HS-5 (cell line): ENCODE measurements around the gene BCAS1.

Experiments
- DNase-seq: peaks from one replicate; pipeline ENCODE4 v3.0.0-alpha.2; 2012; ENCODE audit warnings: low read depth

Gene BCAS1

GRCh38 chr20:53923566-53924369 is 146.6 kb downstream of the BCAS1 start:
- no peak for DNase-seq

DNA sequence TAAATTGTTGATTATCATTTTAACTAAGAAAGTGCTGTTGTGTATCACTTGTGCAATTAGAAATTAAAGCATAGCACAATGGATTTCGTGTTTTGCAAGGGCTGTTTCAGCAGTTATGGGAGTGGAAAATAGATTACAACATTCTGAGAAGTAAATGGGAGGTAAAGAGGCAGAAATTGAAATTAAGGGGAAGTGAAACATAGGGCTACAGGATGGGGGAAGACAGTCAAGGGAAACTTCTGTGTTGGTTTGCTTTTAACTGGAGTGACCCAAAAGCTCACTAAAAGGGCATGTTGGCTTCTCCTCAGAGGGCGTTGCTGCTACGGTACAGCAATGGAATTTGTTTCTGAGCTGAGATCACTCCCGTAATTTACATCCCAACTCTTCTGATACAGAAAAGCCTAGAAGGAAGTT is 147.5 kb downstream of the BCAS1 start:
- DNase-seq, result no peak

- no peak for DNase-seq
Measured at GRCh38 chr20:53921443-53921973, 148.9 kb downstream of the BCAS1 start.

GRCh38 chr20:53920647-53921245 is 149.6 kb downstream of the BCAS1 start:
- no peak for DNase-seq

- no peak for DNase-seq
Measured at GRCh38 chr20:53919886-53920285, 150.5 kb downstream of the BCAS1 start.

GRCh38 chr20:53918949-53919361 is 151.4 kb downstream of the BCAS1 start:
- no peak for DNase-seq

DNA sequence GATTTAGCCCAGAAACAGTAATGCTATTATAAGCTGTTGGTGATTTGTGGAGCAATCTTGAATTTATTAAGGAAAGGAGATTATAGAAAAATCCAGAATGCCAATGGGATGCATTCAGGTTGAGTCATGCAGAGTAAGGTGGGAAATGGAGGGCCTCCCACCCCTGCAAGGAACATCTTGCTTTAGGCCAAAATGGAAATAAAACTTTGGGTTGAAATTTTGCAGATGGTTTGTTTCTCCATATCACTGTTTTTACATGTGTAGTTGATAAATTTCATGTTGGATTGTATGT is 152.4 kb downstream of the BCAS1 start:
- no peak for DNase-seq

DNA sequence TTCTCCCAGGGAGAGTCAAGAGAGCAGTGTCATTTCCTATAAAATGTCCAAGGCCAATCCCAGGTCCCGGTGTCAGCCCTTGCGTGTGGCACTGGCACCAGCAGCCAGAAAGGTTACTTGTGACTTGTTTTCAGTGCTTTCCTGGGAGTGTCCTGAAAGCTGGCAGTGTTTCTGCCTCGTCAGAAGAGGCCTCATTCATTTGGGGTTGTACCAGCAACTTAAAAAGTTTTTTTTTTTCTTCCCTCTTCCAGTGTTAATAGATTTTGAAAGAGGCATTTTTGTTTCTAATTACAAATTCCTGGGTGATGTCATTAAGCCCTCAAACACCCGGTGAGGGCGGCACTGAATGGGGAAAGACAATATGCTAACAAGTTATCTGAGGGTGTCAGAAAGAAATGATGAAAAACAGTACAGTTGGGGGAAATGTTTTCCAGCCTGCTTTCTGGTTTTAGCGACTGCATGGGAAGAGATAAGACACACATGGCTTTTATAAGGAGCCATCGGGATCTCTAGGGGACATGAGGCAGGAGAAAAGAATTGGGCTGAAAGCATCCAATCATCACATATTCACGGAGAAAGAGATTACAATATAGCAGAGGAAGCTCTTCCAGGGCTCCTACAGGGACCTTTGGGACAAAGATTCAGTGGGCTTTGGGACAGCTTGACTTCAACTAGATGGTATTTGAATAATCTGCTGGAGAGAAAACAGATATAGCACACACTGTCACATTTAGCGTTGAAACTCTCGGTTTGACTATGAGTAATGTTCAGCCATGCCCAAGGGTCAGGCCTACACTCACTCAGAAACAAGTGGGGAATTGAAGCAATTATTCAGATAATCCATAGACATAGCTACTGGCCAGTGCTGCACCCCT is 153.0 kb downstream of the BCAS1 start:
- DNase-seq, result peak; percentile 100

DNA sequence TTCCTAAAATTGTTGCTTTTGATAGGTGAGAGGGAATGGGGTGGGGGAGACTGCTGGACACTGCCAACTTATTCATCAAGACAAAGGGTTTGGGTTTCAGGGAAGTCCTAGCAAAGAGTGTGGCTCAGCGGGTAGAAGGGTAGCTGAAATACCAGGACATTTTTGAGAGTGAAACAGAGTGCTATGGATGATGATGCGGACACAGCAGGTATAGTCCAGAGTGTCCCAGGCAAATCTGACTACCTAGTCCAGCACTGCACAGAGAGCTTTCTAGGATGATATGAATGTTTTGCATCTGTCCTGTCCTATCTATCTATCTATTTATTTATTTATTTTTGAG is 154.3 kb downstream of the BCAS1 start:
- DNase-seq, result no peak

GRCh38 chr20:53915446-53916172 is 154.8 kb downstream of the BCAS1 start:
- peak; percentile 100 for DNase-seq

DNA sequence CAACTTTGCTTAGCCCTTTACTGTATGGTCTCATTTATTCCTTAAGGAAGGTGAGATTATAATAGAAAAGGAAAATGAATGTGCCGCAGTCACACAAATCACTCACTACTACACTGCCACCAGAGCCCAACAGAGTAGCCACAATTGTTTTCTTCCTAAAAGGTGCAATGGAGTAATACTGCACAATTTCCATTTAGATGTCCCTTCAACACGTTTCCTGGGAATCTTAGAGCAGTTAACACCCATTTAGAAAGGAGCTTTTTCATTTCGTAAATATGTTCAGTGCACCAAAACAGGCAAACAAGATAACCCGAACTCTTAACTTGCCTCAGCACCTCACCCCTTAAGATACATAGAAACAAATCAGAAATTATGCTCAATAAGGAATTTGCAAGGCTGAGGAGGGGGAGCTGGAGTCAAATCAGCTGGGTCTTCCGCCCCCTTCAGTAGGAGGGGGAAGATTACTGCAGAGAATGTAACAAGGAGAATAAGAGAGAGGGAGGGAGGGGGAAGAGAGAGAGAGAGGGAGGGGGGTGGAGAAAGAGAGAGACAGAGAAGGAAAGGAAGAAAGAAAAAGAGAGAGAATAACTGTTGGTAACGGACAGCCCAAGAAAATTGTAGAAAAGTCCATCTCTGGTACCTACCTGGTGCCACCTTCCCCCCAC is 155.5 kb downstream of the BCAS1 start:
- no peak for DNase-seq

- DNase-seq, result no peak
Measured at GRCh38 chr20:53914091-53914780, 156.2 kb downstream of the BCAS1 start.

GRCh38 chr20:53911301-53911700 is 159.1 kb downstream of the BCAS1 start:
- DNase-seq, result no peak

GRCh38 chr20:53910351-53911002 is 159.9 kb downstream of the BCAS1 start:
- no peak for DNase-seq

DNA sequence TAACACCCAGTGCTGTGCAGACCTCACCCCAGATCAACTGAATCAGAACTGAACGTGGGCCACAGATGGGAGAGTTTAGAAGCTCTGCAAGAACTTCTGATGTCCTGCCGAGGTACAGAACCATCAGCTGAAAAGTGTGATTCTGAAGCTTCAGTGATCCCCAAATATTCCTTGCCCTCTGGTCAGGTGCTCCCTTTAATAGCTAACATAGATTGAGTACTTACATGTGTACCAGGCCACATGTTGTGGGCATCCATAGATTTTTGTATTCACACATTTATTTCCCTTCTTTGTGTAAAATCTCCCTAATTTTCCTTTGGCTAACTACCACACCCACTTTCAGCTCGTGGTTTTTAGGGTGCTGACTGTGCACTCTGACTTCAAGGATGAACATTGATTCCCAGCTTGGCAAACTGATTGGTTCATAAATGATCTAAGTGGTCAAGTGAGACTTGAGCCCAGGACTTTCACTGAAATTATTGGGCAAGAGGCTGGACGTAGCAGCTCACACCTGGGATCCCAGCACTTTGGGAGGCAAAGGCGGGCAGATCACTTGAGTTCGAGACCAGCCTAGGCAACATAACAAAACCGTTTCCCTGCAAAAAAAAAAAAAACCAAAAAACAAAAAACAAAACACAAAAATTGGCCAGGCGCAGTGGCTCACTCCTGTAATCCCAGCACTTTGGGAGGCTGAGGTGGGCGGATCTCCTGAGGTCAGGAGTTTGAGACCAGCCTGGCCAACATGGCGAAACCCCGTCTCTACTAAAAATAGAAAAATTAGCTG is 162.2 kb downstream of the BCAS1 start:
- DNase-seq, result no peak

- no peak for DNase-seq
Measured at GRCh38 chr20:53905820-53906191, 164.6 kb downstream of the BCAS1 start.

DNA sequence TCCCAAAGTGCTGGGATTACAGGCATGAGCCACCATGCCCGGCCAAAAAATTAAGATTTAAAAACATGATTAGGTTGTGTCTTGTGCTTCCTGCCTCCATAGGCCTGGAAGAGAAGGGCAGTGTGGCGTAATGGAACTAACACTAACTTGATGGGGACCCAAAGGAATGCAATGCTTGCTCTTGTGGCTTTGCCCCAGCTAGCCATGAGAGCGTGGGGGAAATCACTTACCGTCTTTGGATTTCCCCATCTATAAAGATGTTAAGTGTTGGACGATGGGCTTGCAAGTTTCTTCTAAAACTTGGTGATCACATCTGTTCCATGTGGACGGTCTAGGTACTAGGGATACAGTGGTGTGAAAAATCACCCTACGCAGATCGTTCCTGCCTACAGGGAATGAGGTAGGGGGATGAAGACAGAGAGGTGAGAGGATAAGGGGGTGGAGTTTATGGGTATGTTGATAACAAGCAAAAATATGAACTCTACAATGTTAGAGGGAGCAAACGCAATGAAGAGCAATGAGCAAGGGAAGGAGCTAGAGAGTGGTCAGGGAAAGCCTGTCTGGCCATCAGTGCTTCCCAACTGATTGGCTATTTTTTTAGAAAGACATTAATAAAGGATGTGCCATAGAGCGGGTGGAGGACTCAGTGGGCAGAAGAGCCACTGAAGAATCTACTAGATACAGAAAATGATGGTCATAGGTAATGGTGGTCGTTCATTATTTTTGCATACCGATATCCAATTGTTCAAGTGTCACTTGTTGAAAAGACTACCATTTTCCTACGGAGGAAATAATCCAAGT is 165.2 kb downstream of the BCAS1 start:
- DNase-seq, result no peak

DNA sequence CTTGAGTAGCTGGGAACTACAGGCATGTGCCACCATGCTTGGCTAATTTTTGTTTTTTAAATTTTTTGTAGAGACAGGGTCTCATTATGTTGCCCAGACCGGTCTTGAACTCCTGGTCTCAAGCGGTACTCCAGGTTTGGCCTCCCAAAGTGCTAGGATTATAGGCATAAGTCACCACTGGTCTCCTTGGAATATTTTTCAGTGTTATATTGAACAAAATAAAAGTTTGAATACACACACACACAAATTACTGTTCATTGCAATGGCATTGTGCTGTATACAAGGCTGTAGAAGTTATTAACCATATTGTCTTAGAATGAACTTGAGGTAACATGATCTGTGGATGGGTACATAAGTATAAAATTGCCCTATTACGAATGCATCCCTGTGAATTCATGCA is 166.1 kb downstream of the BCAS1 start:
- no peak for DNase-seq

DNA sequence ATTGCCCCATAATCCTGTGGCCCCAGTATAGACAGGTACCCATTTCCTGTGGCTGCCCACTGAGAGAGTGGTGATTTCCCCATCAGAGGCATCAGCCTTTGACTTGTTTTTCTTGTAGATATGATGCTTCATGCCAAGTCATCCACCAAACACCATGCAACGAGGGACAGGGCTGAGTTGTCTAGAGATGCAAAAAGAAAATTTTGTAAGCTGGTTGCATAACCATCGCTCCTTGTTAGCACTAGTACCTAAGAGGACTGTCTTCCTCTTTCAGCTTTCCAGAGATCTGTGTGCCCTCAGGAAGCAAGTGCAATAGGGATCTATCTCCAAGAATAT is 166.8 kb downstream of the BCAS1 start:
- peak; percentile 99 for DNase-seq
